Activated T-cell treated with anti-CD3 and anti-CD28 coated beads, Interleukin-2, amount 50 U/mL, for 24 hours (primary cell): ENCODE results near the gene STARD5.
A peak's percentile ranks its signal among the peaks of the same experiment; 100 is the strongest.

Experiments
- DNase-seq: peaks from one replicate; pipeline ENCODE4 v3.0.0-alpha.2; 2020
- H3K27ac Mint-ChIP-seq: 2 replicates; pipeline ENCODE4 v1.8.0; 2020; ENCODE audit warnings: mild to moderate bottlenecking, mixed read lengths
- H3K27me3 Mint-ChIP-seq: 2 replicates; pipeline ENCODE4 v1.8.0; 2020; ENCODE audit warnings: mixed read lengths
- H3K36me3 Mint-ChIP-seq: 2 replicates; pipeline ENCODE4 v1.8.0; 2020; ENCODE audit warnings: low read depth, mixed read lengths
- H3K4me1 Mint-ChIP-seq: 2 replicates; pipeline ENCODE4 v1.8.0; 2020; ENCODE audit warnings: low read depth, mixed read lengths
- H3K4me3 Mint-ChIP-seq: 2 replicates; pipeline ENCODE4 v1.8.0; 2020; ENCODE audit warnings: mild to moderate bottlenecking, moderate library complexity, mixed read lengths
- H3K9me3 Mint-ChIP-seq: 2 replicates; pipeline ENCODE4 v1.8.0; 2020; ENCODE audit warnings: mixed read lengths

Gene STARD5

DNA sequence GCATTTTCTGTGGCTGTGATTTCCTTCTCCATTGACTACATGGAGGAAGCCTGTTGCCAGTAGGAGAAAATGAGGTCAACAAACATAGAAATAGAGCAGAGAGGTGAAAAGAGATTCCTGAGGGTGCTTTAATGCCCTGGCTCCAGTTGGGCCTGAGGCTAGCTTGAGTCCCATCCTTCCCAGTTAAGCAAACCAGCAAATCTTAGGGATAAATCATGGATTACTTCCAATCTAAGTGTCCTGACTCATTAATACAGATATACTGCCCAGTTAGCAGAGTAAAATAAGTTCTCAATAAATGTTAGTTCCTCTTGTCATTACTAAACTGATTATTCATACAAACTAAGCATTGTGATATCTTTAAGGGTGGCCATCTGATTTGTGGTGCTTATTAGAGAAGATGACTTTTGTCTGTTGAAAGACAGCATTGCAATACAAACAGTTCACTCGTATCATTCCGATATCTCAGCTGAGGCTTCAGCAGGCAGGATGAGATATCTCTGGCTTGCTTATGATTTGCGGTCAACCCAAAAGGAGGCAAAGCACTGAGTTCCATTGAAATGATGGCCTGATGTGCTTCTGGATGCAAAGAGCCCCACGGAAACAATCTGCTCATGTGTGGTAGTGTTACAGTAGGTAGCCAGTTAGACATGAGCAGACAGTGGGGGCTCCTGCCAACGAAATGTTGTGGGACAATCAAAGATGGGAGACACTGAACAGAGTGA lies 6.6 kb upstream of the STARD5 start:
- no peaks in the 10 kb centered on the region for H3K36me3 Mint-ChIP-seq
- no peak for DNase-seq
- no peaks in the 10 kb centered on the region for H3K27me3 Mint-ChIP-seq
- no peaks in the 10 kb centered on the region for H3K9me3 Mint-ChIP-seq
- H3K4me3 Mint-ChIP-seq: peak overlapping the region; percentile 30
- H3K27ac Mint-ChIP-seq: no peak overlapping the region
- H3K4me1 Mint-ChIP-seq: peaks cover 24% of the 10 kb centered on the region

DNA sequence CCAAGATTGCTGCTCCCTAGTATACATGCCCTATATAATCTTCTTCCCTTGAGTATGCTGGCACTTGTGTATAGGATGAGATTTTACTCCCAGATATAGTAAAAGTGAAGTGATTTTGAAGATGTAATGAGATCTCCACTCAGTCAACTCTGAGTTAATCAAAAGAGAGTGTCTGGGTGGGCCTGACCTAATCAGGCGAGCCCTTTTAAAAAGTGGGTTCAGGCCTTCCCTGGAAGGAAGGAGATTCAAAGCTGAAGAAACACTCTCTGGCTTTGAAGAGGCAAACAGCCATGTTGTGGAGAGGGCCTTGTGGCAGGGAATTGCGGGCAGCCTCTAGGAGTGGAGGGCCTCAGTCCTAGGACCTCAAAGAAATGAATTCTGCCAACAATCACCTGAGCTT lies 5.5 kb upstream of the STARD5 start:
- Mint-ChIP-seq H3K9me3 (no peaks in the 10 kb centered on the region), H3K27ac (no peak overlapping the region), H3K4me3 (no peak overlapping the region), H3K36me3 (peaks cover 1% of the 10 kb centered on the region), H3K4me1 (peaks cover 31% of the 10 kb centered on the region), H3K27me3 (no peaks in the 10 kb centered on the region)
- DNase-seq: no peak

DNA sequence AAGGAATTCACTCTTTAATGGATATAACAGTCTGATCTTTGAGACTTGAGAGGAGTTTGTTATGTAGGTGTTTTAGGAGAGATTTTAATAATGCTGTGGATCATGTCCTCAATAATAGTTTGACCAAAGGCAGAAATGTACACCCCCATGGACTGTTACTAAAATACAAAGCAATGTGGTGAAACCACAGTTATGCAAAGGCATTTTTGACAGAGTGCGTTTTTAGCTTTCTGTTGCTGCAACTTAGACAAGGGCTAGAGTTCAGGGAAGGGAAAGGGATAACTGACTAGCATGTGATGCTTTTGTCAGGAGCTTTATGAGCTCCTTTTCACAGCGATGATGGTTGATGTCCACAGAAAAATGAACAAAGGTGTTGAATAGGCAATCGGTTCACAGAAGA lies 3.6 kb upstream of the STARD5 start:
- H3K4me3 Mint-ChIP-seq: no peak overlapping the region
- no peak for DNase-seq
- peaks cover 5% of the 10 kb centered on the region for H3K36me3 Mint-ChIP-seq
- peaks cover 39% of the 10 kb centered on the region for H3K4me1 Mint-ChIP-seq
- H3K27ac Mint-ChIP-seq: no peak overlapping the region
- no peaks in the 10 kb centered on the region for H3K27me3 Mint-ChIP-seq
- no peaks in the 10 kb centered on the region for H3K9me3 Mint-ChIP-seq

DNA sequence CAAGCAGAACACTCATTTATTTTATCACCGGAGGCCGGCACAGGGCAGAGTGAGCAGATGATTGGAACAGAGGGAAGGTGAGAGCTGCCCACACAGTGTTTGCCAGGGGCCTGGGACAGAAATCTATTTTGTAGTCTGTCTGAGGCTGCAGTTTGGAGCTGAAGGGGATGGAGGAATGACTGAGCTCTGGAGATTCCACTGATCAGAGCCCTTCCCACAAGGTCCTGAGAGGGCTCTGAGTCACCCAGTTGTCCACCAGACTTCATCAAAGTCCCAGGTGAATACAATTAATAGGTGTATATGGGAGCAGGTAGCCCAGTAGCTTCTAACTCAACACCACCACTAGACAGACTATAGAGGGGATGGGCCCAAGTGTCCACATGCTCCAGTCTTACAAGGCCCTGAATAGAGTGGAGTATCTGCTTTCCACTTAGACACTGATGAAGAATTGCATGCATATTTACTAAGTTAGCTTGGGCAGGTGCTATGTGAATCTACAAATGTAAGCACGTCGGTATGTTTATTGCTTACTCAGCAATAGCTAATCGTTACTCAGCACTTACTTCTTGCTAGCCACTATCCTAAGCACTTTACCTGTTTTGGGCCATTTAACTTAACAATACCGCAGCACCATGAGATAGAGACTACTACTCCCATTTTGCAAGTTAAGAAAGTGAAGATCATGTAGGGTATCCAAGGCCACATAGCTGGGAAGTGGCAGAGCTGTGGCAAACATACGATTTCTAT lies 2.7 kb upstream of the STARD5 start:
- no peaks in the 10 kb centered on the region for H3K27me3 Mint-ChIP-seq
- H3K4me3 Mint-ChIP-seq: no peak overlapping the region
- no peak for DNase-seq
- H3K9me3 Mint-ChIP-seq: no peaks in the 10 kb centered on the region
- no peak overlapping the region for H3K27ac Mint-ChIP-seq
- H3K4me1 Mint-ChIP-seq: peaks cover 44% of the 10 kb centered on the region
- H3K36me3 Mint-ChIP-seq: peaks cover 13% of the 10 kb centered on the region

DNA sequence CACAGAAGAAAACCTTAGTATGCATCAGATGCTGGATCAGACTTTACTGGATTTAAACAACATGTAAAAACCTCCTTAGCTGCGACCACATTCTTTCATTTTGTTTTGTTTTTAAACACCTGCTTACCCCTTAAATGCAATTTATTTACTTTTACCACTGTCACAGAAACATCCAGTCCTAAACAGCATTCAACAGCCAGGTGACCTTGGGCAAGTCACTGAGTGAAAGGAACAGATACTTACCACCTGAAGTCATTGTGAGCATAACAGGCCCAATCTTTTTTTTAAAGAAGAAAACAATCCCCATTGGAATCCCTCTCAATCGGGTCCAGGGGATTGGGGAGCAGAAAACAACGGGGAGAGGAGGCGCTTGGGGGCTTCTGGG lies 390 bp downstream of the STARD5 start:
- peaks cover 36% of the 10 kb centered on the region for H3K36me3 Mint-ChIP-seq
- no peak for DNase-seq
- H3K27ac Mint-ChIP-seq: peak overlapping the region; percentile 89
- H3K4me1 Mint-ChIP-seq: peaks cover 37% of the 10 kb centered on the region
- H3K27me3 Mint-ChIP-seq: no peaks in the 10 kb centered on the region
- H3K9me3 Mint-ChIP-seq: no peaks in the 10 kb centered on the region
- peak overlapping the region; percentile 98 for H3K4me3 Mint-ChIP-seq

DNA sequence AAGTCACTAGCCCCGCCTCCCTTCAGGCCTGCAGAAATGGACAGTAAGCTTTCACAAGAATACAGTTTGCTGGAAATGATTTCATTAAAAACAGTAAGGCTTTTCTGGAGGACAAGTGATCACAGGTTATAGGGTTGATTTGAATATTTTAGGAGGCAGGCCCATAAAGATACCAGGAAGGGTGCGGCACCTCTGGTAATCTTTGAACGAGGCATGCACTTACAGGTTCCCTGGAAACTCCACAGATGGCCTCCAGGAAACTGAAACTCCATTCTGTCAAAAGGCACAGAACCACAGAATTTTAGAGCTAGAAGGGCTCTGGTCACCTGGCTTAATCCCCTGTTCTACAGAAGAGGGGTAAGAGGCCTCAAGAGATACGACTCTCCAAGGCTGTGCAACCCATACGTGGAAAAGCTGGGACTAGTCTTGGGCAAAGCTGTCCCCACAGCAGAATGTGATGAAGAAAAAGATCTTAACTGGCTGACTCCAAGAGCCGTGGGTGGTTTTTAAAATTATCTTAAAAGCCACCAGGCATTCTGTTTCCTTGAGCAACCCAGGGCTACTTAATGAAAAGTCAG lies 1.2 kb downstream of the STARD5 start:
- no peak for DNase-seq
- no peaks in the 10 kb centered on the region for H3K9me3 Mint-ChIP-seq
- H3K27me3 Mint-ChIP-seq: no peaks in the 10 kb centered on the region
- H3K36me3 Mint-ChIP-seq: peaks cover 44% of the 10 kb centered on the region
- H3K4me1 Mint-ChIP-seq: peaks cover 37% of the 10 kb centered on the region
- peak overlapping the region; percentile 52 for H3K4me3 Mint-ChIP-seq
- H3K27ac Mint-ChIP-seq: no peak overlapping the region

DNA sequence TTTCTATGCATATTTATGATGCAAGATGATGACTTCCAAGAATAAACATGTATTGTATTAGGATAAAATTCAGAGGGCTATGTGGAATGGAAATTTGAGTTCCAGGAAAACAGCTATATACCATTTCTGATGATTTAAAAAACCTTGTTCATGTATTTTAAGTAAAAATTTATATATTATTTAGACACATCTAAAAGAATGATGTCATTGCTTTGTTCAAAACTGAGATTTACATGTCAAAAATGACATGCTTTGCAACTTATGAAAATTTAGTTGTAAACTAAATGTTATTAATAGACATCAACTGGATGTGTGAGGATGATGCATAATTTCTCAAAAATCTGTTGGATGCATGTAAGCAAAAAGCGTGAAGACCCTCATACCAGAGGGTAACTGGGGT lies 2.3 kb downstream of the STARD5 start:
- Mint-ChIP-seq H3K27ac (no peak overlapping the region), H3K9me3 (no peaks in the 10 kb centered on the region), H3K4me3 (no peak overlapping the region), H3K4me1 (peaks cover 34% of the 10 kb centered on the region), H3K36me3 (peaks cover 55% of the 10 kb centered on the region), H3K27me3 (no peaks in the 10 kb centered on the region)
- no peak for DNase-seq

DNA sequence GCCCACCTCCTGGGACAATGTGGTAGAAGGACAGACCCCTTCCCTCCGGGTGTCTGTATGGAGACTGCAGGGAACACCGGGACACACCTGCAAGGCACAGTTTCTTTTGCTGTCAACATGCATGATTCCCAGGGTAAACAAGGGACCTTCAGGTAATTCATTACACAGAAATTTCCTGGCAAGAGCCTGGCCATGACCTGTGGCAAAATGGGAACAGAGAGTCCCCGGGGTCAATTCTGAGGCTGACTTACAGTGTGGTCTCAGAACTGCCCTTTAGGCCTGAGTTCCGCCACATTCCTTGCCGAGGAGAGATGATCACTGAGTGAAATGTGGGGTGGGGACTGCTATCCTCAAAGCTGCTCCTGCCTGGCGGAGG lies 6.3 kb downstream of the STARD5 start:
- no peak overlapping the region for H3K4me3 Mint-ChIP-seq
- H3K36me3 Mint-ChIP-seq: peaks cover 80% of the 10 kb centered on the region
- H3K27me3 Mint-ChIP-seq: no peaks in the 10 kb centered on the region
- peak overlapping the region; percentile 42 for H3K27ac Mint-ChIP-seq
- no peak for DNase-seq
- H3K4me1 Mint-ChIP-seq: peaks cover 48% of the 10 kb centered on the region
- no peaks in the 10 kb centered on the region for H3K9me3 Mint-ChIP-seq

DNA sequence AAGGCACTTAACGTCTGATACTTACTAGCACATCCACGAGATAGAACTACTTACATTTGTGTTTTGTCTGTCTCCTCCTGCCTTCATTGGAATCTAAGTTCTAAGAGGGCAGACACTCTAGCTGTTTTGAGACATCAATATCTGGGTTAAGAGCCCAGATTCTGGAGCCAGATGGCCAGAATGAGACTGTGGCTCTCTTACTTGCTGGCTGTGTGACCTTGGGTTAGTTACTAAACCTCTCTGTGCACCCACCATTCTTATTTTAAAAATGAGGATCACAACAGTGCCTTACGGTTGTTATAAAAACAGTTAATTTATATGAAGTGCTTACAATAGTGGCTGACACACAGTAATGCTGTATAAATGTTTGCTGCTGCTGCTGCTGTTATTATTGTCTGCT lies 7.7 kb downstream of the STARD5 start:
- no peaks in the 10 kb centered on the region for H3K27me3 Mint-ChIP-seq
- DNase-seq: no peak
- H3K27ac Mint-ChIP-seq: peak overlapping the region; percentile 74
- peaks cover 86% of the 10 kb centered on the region for H3K36me3 Mint-ChIP-seq
- peaks cover 53% of the 10 kb centered on the region for H3K4me1 Mint-ChIP-seq
- no peak overlapping the region for H3K4me3 Mint-ChIP-seq
- no peaks in the 10 kb centered on the region for H3K9me3 Mint-ChIP-seq

DNA sequence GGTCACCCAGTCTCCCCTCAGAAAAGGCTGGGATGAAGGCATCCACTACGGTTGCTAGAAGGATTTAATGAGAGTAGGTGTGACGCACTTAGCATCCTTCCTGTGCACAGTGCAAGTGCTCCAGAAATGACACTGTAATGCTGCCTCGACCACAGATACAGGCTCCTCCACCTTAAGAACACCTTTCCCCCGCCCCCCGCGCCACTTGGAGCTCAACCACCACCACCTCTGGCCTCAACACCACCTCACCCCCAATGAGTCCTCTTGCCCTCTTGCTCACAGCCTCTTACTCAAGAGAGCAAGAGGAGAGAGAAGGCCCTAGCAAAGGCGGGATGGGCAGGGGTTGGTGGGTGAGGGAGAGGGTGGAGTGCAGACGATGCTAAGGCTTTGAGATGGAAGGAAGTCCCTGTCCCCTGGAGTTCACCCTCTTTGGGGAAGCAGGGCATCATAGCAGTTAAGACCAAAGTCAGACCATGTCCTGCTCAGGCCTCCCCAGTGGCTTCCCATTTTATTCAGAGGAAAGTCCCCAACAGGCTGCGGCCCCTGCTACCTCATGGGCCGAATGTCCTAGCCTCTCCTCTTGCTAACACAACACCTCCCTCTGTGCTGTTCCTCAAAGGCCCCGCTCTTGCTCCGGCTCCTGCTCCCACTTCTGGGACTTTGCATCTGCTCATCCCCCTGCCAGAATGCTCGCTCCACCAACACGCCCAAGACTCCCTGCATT lies 8.3 kb downstream of the STARD5 start:
- peak overlapping the region; percentile 74 for H3K27ac Mint-ChIP-seq
- no peaks in the 10 kb centered on the region for H3K27me3 Mint-ChIP-seq
- peaks cover 89% of the 10 kb centered on the region for H3K36me3 Mint-ChIP-seq
- no peak for DNase-seq
- H3K4me3 Mint-ChIP-seq: no peak overlapping the region
- H3K4me1 Mint-ChIP-seq: peaks cover 59% of the 10 kb centered on the region
- no peaks in the 10 kb centered on the region for H3K9me3 Mint-ChIP-seq

DNA sequence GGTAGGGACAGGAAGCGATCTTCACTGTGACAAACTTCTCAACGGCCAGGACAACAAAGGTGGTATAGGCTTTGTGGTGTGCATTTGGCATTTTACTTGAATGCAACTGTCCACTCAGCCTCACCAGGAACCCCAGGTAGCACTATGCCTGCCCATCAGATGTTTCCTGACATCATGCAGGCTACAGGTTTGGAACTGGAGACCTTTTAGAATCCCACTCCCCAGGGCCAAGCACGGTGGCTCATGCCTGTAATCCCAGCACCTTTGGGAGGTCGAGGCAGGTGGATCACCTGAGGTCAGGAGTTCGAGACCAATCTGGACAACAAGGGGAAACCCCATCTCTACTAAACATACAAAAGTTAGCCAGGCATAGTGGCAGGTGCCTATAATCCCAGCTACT lies 9.6 kb downstream of the STARD5 start:
- Mint-ChIP-seq H3K36me3 (peaks cover 91% of the 10 kb centered on the region), H3K4me1 (peaks cover 67% of the 10 kb centered on the region), H3K27ac (peak overlapping the region; percentile 86), H3K27me3 (no peaks in the 10 kb centered on the region), H3K4me3 (no peak overlapping the region), H3K9me3 (no peaks in the 10 kb centered on the region)
- peak; percentile 30 for DNase-seq

DNA sequence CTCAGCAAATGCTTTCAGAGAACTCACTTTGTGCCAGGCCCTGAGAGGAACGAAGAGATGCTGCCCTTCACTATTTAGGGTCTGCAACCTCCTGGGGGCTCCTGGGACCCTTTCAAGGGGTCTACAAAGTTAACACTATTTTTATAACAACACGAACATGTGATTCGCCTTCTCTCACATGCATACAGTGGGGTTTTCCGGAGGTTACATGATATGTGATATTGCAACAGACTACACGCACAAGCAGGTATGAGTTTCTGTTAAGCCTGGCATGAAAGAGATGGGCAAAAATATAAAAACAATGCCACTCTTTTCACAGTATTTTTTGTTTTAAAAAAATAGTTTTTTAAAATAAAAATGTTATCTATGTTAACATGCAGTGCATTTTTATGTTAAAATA lies 10.3 kb downstream of the STARD5 start:
- H3K9me3 Mint-ChIP-seq: no peaks in the 10 kb centered on the region
- H3K27me3 Mint-ChIP-seq: no peaks in the 10 kb centered on the region
- peak overlapping the region; percentile 63 for H3K27ac Mint-ChIP-seq
- H3K4me3 Mint-ChIP-seq: no peak overlapping the region
- peaks cover 91% of the 10 kb centered on the region for H3K36me3 Mint-ChIP-seq
- peaks cover 74% of the 10 kb centered on the region for H3K4me1 Mint-ChIP-seq
- no peak for DNase-seq

DNA sequence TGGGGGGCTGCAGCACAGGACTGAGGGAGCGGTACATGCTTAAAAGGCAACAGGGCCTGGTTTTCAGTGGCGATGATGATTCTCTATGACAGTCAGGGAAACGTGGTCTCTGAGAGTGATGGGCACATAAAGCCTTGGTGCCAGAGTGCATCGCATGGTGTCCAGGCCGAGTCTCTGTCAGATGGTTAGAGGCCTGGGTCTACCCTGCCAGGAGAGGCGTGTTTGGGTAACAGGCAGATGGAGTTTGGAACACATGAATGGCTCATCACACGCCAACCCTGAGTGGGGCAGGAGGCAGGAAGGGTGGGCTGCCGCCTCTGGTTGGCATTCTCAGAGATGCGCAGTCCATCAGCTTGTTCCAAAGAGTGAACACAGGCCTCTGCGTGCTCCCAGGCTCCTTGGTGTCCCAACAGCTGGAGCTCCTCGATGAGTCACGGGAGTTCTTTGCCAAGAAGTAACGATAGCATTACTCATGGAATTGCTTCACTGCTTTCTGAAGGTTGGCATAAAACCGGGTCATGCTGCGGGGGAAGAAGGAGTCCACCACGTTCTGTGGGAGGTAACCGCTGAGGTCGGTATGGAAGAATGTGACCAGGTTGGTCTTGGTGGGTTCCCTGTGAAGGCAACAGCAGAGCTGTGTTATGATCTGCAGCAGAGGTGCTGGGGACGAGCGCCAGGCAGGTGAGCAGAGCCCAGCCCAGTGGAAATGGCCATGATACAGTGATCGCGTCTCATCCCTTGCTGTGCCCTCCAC lies 11.0 kb downstream of the STARD5 start:
- H3K27ac Mint-ChIP-seq: peak overlapping the region; percentile 63
- H3K9me3 Mint-ChIP-seq: no peaks in the 10 kb centered on the region
- no peak overlapping the region for H3K4me3 Mint-ChIP-seq
- H3K27me3 Mint-ChIP-seq: no peaks in the 10 kb centered on the region
- peaks cover 80% of the 10 kb centered on the region for H3K4me1 Mint-ChIP-seq
- DNase-seq: peak; percentile 24
- peaks cover 91% of the 10 kb centered on the region for H3K36me3 Mint-ChIP-seq

DNA sequence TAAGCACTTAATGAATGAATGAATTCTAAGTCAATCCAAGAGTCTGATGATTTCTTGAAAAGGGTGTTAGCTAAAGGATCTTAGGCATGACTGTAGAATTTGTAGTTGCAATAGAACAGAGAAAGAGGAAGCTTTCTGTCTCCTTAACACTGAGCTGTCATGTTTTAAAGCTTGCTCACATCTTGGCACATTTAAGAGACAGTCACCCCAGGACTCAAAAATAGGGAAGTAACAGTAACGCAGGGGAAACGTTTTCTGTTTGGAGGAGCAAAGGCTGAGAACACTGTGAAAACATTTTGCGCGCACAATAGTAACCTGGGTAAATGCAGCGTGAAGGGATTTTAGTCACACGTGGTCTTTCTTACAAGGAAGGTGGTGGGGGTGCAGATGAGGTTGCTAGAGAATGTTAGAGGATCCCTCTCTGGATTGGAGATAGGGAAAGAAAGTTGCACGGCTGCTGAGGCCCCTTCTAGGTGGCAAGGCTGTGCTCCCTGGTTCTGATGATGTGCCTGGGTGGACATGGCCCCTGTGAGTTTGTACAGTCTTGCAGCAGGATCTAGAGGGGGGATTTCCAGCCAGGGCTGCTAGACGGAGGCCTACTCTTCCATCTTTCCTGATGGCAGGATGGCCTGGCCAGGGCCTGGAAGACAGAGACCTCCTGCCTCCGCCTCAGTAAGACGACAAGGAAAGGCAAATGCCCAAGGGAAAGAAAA lies 12.0 kb downstream of the STARD5 start:
- peaks cover 90% of the 10 kb centered on the region for H3K4me1 Mint-ChIP-seq
- H3K27ac Mint-ChIP-seq: peak overlapping the region; percentile 38
- peaks cover 91% of the 10 kb centered on the region for H3K36me3 Mint-ChIP-seq
- H3K27me3 Mint-ChIP-seq: no peaks in the 10 kb centered on the region
- no peaks in the 10 kb centered on the region for H3K9me3 Mint-ChIP-seq
- no peak for DNase-seq
- H3K4me3 Mint-ChIP-seq: no peak overlapping the region
